ENCODE data around the gene KREMEN1. TPM values are rescaled to one million over a fixed set of nuclear protein-coding genes. Genes with fewer than 3 reads are reported as not detected.

Gene KREMEN1
- total RNA-seq, 2 donors from 2014 or later, result 8.4 to 13.9 TPM

DNA sequence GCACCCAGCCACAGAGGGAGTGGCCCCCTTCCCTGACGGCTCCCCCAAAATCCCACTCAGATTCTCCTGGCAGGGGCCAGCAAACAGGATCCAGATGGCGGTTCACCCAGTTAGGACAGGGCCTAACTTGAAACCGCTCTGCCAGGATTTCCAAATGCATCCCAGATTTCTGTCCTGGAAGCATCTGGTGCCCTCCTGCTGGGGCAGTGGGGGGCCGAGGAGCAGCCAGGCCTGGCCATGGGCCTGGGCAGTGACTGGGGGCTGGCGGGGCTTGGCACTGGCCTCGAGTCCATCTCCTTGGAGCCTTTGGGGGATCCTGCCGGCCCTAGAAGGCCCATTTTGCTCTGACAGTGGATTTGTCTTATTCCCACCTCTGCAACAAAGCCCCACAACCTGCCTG, 115.0 kb downstream of the KREMEN1 start:
- no peak overlapping the region for H3K4me3 ChIP-seq

DNA sequence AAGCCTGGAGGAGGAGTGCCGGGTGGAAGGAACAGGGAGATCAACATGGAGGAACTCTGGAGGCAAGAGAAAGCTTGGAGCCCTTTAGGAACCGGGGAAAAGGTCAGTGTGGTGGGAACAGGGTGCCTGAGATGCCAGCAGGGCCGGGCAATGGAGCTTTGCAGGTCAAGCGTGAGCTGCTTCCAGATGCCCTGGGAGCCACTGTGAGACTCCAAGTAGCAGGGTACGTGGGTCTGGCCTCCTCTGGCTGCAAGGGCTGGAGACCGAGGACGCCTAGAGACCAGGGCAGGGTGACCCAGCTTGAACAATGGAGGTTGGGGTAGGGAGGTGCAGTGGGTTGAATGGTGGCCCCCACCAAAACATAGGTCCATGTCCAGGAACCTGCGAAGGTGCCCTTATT, 117.2 kb downstream of the KREMEN1 start:
- no peak for DNase-seq (ENCODE audit: low spot score)
- no peaks in the 10 kb centered on the region for H3K4me1 ChIP-seq (ENCODE audit: control insufficient read depth in 1 of 2, low read depth in 2 of 2)
- H3K27ac ChIP-seq, result no peak overlapping the region

More for the DNA sequence above, 115.0 kb downstream of the KREMEN1 start:
- no peaks in the 10 kb centered on the region for H3K27me3 ChIP-seq (replicated peaks; ENCODE audit: insufficient read depth)
- DNase-seq (ENCODE audit: low spot score), result no peak
- TF ChIP-seq, protein P1, sequence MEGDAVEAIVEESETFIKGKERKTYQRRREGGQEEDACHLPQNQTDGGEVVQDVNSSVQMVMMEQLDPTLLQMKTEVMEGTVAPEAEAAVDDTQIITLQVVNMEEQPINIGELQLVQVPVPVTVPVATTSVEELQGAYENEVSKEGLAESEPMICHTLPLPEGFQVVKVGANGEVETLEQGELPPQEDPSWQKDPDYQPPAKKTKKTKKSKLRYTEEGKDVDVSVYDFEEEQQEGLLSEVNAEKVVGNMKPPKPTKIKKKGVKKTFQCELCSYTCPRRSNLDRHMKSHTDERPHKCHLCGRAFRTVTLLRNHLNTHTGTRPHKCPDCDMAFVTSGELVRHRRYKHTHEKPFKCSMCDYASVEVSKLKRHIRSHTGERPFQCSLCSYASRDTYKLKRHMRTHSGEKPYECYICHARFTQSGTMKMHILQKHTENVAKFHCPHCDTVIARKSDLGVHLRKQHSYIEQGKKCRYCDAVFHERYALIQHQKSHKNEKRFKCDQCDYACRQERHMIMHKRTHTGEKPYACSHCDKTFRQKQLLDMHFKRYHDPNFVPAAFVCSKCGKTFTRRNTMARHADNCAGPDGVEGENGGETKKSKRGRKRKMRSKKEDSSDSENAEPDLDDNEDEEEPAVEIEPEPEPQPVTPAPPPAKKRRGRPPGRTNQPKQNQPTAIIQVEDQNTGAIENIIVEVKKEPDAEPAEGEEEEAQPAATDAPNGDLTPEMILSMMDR (IDR thresholded peaks at IDR 0.05), result no peak
- no peak for ATAC-seq (ENCODE audit: insufficient number of reproducible peaks, low FRiP score, low read depth)
- no peaks in the 10 kb centered on the region for H3K36me3 ChIP-seq
- no peaks in the 10 kb centered on the region for H3K4me1 ChIP-seq (ENCODE audit: control insufficient read depth in 1 of 2, low read depth in 2 of 2)
- no peaks in the 10 kb centered on the region for H3K9me3 ChIP-seq
- H3K27ac ChIP-seq, result no peak overlapping the region

DNA sequence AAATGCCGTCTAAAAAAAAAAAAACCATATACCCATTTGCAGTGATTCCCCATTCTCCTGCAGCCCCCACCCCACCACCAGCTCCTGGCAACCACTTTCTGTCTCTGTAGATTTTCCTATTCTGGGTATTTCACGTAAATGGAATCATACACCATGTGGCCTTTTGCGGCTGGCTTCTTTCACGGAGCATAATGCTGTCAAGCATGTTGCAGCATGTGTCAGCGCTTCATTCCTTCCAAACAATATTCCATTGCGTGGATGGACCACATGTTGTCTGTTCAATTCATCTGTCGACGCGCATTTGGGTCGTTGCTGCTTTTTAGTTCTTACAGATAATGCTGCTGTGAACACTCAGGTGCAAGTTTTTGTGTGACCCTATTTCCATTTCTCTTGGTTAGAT, 118.1 kb downstream of the KREMEN1 start:
- Histone ChIP-seq H3K27me3 (replicated peaks; ENCODE audit: insufficient read depth) (no peaks in the 10 kb centered on the region), H3K27ac (no peak overlapping the region), H3K9me3 (no peaks in the 10 kb centered on the region), H3K36me3 (no peaks in the 10 kb centered on the region), H3K4me3 (no peak overlapping the region), H3K4me1 (ENCODE audit: control insufficient read depth in 1 of 2, low read depth in 2 of 2) (no peaks in the 10 kb centered on the region)
- DNase-seq (ENCODE audit: low spot score), result no peak
- TF ChIP-seq, protein P1 (IDR thresholded peaks at IDR 0.05), result no peak
- ATAC-seq (ENCODE audit: insufficient number of reproducible peaks, low FRiP score, low read depth), result no peak

More for the DNA sequence above, 117.2 kb downstream of the KREMEN1 start:
- Histone ChIP-seq H3K4me3 (no peak overlapping the region), H3K9me3 (no peaks in the 10 kb centered on the region), H3K36me3 (no peaks in the 10 kb centered on the region), H3K27me3 (replicated peaks; ENCODE audit: insufficient read depth) (no peaks in the 10 kb centered on the region)
- no peak for ATAC-seq (ENCODE audit: insufficient number of reproducible peaks, low FRiP score, low read depth)
- TF ChIP-seq, protein P1 (IDR thresholded peaks at IDR 0.05), result no peak

DNA sequence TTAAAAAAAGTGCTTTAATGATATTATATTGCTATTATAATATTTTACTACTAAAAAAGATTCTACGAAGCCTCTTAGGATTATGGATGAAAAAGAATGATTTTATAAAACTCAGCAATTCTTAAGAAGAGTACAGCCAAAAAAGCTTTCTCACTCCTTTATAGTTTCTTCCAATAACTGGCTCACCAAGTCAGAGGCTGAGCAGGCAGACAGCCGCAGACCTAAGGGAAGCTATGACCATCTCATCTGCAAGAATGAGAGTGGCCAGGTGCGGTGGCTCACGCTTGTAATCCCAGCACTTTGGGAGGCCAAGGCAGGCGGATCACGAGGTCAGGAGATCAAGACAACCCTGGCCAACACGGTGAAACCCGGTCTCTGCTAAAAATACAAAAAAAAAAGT, 120.2 kb downstream of the KREMEN1 start:
- Histone ChIP-seq H3K4me1 (ENCODE audit: control insufficient read depth in 1 of 2, low read depth in 2 of 2) (no peaks in the 10 kb centered on the region), H3K27me3 (replicated peaks; ENCODE audit: insufficient read depth) (no peaks in the 10 kb centered on the region), H3K9me3 (no peaks in the 10 kb centered on the region), H3K27ac (no peak overlapping the region), H3K36me3 (no peaks in the 10 kb centered on the region), H3K4me3 (no peak overlapping the region)
- DNase-seq (ENCODE audit: low spot score), result no peak
- TF ChIP-seq, protein P1 (IDR thresholded peaks at IDR 0.05), result no peak
- ATAC-seq (ENCODE audit: insufficient number of reproducible peaks, low FRiP score, low read depth), result no peak

DNA sequence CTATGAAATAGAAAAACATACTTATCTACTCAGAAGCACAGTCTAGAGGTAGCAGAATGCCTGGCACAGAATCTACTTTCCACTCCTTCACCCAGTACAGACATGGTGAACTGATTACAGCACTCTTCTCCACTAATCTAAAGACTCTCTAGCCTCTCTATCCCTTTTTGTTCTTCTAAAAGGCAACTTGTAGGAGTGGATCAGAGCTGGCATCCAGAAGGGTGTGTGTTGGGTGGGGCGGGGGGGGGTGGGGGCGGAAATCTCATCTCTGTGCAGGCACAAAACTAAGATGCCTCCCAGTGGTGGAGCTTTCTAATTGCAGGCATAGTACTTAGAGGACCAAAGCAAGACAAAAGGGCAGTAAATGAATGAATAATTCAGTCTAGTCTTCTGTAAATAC, 121.3 kb downstream of the KREMEN1 start:
- no peak overlapping the region for H3K4me3 ChIP-seq
- no peaks in the 10 kb centered on the region for H3K36me3 ChIP-seq
- TF ChIP-seq, protein P1 (IDR thresholded peaks at IDR 0.05), result no peak
- ATAC-seq (ENCODE audit: insufficient number of reproducible peaks, low FRiP score, low read depth) (no peak), DNase-seq (ENCODE audit: low spot score) (no peak)
- no peaks in the 10 kb centered on the region for H3K27me3 ChIP-seq (replicated peaks; ENCODE audit: insufficient read depth)
- no peak overlapping the region for H3K27ac ChIP-seq
- no peaks in the 10 kb centered on the region for H3K4me1 ChIP-seq (ENCODE audit: control insufficient read depth in 1 of 2, low read depth in 2 of 2)
- H3K9me3 ChIP-seq, result no peaks in the 10 kb centered on the region
